ENCODE data around the gene MCTP2.

The MCTP2 gene

DNA sequence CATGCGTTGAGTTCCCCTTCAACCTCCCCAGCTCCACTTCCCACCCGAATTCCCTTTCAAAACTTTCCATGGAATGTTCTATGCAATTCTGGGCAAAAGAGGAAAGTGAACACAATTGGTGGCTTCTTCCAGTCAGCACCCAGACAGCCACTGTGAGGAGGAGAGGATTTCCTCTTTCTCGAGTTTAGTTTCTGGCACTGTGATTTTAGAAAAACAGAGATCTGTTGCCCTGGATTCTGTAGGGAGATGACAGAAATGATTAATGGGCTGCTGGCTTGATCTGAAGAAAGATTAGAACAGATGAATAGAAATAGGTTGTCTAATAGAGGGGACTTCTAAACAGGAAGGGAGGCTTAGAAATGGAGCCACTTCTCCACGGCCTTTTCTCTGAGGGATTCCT lies 172.0 kb downstream of the MCTP2 start:
- DNase-seq, result peak; percentile 14

DNA sequence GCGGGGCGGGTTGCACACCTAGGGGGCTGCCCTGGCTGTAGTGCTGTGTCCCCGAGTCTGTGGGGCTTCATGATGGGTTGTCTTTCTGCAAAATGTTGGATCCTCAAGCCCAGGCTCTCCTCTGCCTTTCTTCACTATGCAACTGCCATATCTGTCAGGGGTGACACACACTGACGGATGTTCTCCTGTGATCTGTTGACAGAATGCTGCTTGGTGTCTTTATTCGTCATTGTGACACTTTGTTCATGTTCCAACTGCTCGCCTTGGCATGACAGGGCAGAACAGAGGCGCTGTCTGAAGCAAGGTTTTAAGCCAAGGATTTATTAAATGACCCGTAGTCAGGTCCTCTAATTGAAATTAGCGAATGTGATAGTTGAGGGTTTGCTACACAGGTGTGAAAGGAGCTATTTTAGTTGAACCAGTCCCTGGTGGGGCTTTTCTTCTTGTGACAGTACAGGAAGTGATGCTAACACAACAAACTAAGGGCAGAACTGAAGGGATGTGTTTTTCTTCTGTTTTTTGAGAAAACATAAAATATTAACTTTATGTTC lies 173.4 kb downstream of the MCTP2 start:
- DNase-seq, result no peak

DNA sequence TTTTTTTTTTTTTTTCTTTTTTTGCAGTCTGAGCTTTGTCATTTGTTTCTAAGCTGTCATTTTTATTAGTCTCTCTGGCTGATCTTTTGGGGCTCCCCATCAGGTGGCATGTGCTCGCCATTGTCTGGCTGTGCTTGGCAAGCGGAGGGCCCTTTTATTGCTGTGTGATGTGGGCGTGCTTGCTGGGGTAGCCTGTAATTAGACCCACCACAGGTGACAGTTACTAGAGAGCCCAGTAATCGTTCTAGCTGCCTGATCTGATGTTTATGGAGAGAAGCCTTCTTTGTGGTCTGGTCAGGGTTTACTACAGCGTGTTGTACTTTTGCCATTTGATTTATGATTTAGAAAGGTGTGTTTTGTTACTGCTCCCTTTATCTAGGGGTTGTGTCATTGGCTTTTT lies 179.9 kb downstream of the MCTP2 start:
- DNase-seq, result no peak

DNA sequence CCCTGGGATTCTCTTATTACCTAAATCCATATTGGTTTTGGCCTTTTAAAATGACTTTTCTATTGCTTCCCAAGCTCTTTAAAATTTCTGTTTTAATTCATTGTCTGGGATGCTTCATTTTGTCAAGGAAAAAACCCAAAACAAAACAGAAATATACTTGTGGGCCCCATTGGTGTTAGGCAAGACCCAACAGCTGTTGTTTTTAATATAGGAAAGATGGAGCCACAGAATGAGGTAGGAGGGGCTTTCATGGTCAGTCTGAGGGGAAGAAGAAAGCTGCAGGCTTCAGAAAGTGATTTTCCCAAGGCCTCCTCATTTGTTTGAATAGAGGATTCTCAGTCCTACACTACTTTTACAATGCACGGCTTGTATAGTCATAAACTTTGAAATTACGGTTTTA lies 180.5 kb downstream of the MCTP2 start:
- DNase-seq, result no peak

DNA sequence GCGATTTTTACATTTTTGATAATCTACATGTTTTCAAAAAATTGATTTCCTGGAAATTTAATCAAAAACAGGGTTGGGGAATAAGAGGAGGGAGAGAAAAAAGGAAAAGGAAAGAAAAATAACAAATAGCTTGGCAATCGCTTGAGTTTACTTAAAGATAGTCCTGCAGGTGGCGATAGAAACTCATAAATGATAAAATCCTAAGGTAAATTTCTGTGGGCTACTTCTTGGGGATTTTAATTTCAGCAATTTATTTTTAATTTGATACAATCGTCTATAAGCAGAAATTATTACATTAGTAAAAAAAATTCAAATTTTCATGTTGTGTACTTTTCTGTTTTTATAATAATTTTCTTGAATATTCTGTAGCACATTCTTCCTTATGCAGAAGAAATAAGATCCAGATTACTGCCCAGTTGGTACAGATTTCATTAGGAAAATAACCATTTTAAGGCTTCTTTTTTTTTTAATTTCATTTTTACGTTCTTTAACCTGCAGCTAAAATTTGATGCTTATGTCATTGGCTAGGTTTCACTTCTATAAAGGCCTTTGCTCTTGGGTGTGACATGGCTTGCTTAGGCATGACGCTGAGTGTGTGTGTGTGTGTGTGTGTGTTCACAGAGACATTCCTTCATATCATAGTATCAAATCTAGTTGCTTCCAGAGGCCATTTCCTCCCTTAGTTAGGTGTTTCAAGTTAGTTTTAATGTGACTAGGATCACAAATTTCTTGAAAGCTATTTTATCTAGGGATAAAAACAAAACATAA lies 181.8 kb downstream of the MCTP2 start:
- peak; percentile 12 for DNase-seq

DNA sequence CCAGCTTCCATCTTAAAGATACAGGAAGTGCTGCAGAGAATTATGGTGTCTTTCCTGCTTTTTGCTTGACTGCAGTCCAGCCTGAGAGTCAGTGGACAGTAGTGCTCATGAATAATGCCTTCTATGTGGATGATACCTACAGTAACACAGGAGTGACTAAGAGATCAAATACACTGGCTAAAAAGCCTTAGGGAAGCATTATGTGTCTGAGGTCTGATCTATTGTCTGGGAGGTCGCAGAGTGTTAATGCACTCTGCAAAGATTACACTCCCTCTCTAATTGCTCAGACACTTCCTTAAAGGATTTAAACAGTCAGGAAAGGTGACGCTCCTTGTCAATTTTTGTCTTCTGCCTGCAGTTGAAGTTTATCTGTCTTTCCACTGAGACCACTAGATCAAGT lies 183.6 kb downstream of the MCTP2 start:
- DNase-seq, result no peak

DNA sequence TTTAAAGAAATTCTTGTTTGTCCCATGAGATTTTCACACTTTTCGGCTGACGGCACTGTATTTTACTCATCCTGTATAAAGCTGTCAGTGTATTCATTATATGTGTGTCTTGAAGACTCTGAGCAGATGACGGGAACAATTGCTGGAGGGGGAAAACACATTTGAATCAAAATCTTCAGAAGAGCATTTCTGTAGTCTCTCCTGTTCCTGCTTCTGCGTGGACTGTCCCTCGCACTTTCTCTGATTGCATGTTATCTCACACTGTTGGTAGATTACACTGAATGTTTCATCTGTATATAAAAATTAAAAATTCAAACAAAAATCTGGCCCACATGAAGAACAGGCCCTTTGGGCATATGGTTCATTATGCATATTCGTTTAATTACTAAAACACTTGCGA lies 184.9 kb downstream of the MCTP2 start:
- DNase-seq, result no peak

DNA sequence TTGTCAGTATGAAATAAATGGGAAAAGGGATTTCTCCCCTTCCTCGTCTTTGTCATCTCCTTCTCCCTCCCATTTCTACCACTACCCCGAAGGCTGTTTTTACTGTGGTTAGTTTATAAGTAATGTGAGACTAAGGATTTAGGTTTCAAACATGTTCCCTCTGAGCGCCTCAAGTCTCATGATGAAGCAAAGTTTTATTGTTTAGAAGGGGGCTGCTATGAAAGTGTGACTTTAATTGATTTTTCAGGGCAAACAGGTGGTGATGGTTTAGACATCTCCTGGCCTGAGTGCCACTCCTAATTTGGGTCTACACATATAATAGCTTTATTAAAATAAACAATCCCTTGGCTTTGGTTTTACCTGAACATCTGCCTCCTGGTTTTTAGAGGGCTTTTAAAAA lies 185.5 kb downstream of the MCTP2 start:
- DNase-seq, result no peak

DNA sequence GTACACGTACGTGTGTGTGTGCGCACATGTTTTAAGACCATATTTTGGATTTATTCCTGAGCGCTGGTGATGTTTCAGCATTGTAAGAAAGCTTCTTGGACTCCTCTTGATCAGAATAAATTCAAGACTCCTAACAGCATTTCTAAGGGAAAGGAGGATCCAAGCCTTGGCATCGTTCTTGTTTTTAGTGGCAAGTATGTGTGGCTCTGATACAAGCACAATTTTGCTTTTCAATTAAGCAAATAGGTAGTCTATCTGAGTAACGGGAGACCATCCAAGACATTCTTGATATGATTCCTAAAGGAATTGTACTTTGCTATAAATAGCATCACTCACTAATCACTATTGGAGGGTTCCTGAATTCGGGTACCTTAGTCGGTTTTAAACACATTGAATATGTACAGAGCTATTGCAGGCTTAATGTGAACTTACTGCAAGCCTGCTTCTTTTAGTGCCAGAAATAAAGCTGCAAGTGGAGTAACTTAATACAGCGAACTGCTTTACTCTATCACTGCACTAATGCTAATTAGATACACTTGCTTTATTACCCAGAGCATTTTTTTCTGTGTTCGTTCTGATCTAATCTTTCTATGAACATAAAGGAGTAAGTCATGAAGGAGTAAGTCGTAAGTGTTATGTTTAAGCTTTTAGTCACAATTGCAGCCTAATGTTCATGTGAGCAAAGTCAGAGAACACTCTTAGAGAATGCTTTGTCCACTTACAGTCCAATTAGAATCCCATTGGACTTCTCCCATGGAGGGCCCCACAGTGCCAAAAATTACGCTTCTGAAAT lies 186.3 kb downstream of the MCTP2 start:
- no peak for DNase-seq

DNA sequence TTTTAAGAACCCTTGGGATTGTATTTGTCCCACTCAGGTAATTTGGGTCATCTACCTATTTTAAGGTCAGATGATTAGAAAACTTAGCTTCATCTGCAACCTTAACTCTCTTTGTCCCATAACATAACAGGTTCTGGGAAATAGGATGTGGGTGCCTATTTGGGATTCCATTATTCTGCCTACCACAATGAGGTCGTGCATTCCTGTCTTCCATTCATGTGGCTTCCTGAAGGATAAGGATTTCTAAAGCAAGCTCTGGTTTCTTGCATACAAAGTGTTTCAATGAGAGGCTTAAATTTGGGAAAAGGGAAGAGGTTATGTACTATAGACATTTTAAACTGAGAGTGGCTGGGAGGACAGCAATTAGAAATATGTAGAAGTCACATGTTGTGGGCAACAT lies 190.3 kb downstream of the MCTP2 start:
- peak; percentile 5 for DNase-seq

DNA sequence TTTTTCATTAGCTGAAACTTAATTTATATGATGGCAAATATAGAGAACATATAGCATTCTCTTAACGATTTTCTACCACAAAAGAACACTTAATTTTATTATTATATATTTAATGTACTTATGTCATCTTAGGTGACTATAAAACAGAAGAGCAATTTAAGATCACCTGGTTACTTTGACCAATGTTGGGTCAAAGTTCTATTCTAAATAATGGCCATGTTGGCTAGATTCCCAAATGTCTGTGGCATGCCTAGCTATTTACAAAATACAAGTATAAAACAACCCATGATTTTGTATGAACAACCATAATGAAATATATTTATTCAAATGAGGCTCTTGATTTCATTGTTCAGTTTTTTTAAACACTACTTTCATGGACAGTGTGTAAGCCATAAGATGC lies 200.9 kb downstream of the MCTP2 start:
- DNase-seq, result no peak

DNA sequence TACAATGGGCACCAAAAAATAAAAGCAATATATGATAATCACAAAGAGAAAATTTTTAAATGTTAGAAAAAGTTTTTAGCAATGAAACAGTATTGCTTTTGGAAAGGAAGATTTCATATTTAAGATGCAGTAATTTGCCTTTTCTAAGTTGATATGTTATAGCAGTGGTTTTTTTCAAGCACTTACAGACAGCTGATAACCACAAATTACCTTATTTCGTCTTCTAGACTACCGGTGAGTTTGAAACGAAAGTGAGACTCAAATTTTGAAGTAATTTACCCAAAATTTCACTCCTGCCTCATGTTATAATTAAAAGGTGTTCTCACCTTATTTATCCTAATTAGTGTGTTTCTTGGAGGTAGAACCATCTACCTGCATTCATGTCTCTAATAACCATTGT lies 207.8 kb downstream of the MCTP2 start:
- no peak for DNase-seq

DNA sequence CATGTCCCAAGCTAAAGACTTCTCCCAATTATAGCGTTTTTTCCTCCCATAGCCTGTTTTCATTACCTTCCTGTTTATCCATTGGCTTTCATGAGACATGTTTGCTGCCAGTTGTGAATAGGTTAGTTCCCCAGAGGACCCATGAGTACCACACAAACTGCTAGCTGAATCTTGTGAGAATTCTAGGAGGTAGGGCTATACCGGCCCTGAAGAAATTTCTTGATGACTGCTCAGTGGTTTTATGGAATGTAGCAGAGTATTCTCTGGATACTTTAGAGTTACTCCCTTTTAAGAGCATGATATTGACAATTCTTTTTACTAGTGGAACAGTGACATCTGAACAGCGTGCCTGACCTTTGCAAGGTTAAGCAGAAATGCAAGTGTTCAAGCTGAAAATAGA lies 210.4 kb downstream of the MCTP2 start:
- no peak for DNase-seq

DNA sequence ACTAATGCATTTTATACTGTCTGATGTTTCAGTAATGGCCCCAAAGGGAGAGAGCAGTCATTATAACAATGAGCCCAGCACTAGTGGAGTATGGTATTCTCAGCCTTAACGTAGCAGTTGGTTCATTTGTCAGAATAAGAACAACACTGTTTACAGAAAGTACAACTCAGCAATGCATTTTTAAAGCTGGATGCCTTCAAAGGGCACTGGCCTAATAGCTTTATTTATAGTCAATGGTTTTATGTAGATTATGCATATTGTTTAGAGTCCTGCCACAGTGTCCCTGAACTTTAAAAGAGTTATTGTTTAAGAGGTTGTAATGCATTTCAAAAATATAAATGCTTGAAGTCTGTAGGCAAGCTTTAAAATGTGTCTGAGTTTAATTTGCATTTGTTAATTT lies 211.1 kb downstream of the MCTP2 start:
- no peak for DNase-seq

DNA sequence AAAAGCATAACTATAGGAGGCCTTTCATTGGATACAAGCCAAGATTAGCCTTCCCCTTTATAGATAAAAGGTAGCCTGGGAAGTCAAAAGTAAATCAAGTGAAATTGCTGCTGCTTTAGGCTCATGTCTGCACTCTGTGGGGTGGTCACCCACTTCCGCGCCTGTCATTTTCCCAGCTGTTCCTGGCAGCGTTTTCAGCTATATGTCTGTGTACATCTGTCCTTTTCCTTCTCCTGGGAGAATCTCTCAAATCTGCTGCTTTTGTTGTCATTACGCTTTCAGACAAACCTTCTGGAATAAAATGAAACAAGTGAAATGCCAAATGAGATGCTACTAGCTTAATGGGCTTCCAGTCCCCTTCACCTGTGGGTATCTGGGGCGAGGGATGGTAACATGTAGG lies 211.8 kb downstream of the MCTP2 start:
- no peak for DNase-seq

DNA sequence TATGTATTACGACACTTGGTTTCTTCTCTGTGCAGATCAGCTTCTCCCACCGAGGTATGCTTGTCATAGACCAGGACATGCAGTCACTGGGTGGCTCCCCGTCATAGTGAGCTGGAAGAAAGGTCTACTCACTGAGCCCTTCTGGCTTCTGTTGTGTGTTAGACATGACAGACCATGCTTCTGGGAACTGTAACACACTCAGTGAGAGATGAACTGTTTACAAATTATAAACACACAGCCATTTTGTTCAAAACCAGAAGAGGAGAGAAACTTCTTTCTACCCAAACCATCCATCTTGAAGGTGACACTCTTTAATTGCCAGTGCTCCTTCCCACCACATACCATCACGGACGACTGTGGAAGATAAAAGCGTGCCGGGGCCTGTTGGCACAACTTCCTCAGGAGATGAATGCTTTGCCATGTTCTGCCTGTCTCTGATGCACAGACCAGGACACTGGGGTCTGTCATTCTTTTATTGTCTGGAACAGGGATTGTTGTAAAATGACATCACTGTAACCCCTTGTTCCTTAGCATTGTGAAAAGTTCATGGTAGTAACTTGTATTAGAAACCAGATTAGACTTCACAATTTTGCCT lies 214.3 kb downstream of the MCTP2 start:
- DNase-seq, result no peak

DNA sequence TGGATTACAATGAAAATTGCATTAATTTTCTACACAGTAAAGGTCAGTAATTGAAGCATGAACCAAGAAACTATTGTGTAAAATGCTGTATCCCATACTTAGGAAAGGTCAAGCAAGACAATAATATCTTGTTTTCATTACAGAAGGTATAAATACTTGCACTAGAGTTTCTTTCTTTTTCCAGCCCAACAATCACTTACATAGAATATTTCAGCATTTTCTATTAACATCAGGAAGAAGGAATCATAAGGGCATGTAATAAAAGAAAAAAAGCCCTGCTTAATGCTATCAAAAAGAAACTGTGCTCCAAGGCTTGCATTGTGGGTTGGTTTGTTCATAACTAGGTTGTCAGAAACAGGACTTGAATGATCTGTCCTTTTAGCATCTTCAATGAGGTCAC lies 215.1 kb downstream of the MCTP2 start:
- DNase-seq, result no peak

DNA sequence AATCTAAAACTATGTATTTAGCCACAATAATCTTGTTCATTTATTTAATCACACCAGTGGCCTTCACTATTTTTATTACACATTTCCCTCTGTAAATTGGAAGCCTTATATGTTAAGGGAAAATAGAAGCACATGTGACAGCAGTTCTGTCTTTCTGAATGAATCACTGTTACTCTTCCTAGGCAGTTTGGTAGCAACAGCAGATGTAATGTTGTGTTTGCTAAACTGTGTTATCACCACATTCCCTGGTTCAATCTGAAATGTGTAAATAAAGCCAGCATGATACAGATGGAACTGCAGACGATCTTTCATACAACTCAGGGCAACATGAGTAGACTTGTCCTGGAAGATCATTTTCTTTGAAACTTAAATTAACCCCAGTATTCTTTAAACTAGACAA lies 220.1 kb downstream of the MCTP2 start:
- DNase-seq, result no peak

DNA sequence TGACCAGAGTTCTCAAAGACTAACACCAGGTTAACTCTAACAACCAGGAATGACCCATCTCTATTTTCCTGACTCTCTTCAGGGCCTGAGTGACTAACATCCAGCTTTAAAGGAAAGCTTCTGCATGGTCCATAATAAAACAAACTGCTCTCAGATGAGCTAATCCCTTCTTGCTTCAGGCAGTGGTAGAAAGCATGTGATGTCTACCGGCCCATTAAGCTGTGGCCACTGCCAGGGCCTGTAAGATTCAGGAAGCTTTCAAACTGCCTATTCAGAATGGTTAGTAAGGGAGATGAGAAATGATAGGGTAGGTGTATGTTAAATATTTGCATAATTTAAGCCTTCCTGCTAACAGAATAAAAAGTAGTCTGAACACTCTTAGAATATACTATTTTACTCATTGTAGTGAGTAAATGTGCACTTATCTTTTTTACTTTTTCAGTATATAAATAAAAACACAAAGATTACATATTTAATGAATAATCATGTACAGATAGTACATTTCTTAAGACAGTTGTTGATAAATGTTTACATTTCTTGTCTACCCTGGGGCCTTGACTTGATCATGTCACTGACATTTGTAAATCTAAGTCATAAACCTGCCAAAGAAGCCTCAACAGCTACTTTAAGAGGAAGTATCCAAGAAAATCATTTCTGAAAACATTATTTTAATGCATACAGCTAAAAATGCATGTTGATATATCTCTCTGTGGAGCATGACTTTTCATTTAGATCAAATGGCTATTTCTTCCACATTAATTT lies 222.0 kb downstream of the MCTP2 start:
- DNase-seq, result no peak

DNA sequence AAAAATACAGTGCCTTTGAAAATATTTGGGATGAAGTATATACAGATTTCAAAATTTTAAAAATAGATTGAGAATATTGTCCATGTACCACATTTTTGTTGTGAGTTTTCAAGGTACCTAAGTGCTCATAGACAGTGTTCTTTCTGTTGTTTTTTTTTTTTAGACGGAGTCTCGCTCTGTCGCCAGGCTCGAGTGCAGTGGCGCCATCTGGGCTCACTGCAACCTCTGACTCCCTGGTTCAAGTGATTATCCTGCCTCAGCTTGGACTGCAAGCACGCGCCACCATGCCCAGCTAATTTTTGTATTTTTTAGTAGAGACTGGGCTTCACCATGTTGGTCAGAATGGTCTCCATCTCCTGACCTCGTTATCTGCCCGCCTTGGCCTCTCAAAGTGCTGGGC lies 223.9 kb downstream of the MCTP2 start:
- no peak for DNase-seq

DNA sequence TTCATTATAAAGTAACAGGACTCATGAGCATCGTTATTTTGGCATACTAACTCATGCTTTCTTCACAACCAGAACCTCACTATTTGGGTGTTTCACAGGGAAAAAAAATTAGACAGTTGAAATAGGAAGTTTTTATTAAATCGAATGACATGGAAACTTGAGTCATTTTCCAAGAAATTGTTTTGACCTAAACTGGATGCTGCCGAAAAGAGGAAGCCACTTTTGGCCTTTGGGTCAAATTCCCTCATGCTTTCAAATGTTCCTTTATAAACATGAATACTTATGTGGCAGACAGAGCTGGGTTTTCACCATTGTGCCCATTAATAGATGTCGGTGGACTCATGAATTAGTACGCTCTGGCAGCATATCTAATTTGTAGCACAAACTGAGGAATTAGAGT lies 224.9 kb downstream of the MCTP2 start:
- no peak for DNase-seq

DNA sequence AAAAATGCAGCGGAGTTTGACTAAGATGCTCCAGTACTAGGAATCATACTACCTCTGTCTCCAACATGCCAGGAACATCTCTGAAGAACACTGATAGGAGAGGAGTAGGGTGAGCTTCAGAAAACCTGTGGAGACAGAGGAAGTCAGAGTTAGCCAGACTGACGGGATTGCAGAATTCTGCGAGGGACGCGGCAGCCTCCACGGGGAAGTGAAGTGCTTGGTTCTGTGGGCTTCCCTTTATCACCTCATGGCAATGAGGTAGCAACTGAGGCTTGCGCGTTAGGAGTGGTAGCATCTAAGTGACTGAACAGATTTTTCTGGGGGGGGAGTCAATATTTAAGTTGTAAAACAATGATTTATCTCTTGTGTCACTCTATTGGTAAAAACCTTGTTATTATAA lies 226.3 kb downstream of the MCTP2 start:
- DNase-seq, result no peak

DNA sequence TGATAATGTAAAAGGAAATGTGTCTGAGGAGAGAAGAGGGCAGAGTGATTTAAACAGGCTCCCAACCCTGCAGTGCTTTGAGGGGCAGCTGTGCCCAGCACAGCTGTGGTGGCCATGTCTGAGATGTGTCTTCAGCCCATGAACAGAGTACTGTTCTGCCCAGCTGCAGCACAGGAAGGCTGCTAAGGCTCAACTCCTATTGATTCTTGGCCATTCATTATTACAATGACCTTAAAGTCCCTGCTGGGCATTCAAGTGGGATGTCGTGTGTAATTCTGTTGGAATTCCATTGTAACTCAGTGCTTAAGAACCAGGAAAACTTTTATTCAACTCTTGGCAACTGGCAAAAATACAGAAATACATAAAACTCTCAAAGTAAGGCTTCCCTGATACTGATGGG lies 229.3 kb downstream of the MCTP2 start:
- no peak for DNase-seq

All from fibroblast of skin of abdomen (primary cell).